GM18517 (cell line): ENCODE results near the gene TEX29.

Source experiments
- ATAC-seq: cut with Tn5 transposase; IDR thresholded peaks from one replicate; pipeline ENCODE4 v1.9.1; 2021; ENCODE audit warnings: mild to moderate bottlenecking, moderate library complexity; ENCODE audit not compliant: unreplicated experiment

Gene TEX29

GRCh38 chr13:111319998-111320911 lies at the start of gene TEX29:
TSS of gene TEX29 (plus strand) at chr13:111320642. CDS start at chr13:111320891, 249 bp downstream.
- no peak for ATAC-seq

GRCh38 chr13:111270765-111271698 lies 49.4 kb upstream of the TEX29 start:
- no peak for ATAC-seq

- no peak for ATAC-seq
Observed at GRCh38 chr13:111272117-111272516, 48.3 kb upstream of the TEX29 start.

GRCh38 chr13:111275382-111275781 lies 45.1 kb upstream of the TEX29 start:
- no peak for ATAC-seq

- no peak for ATAC-seq
Observed at GRCh38 chr13:111275995-111276618, 44.3 kb upstream of the TEX29 start.

GRCh38 chr13:111278258-111278657 lies 42.2 kb upstream of the TEX29 start:
- no peak for ATAC-seq

GRCh38 chr13:111278743-111279652 lies 41.4 kb upstream of the TEX29 start:
- ATAC-seq = no peak

- no peak for ATAC-seq
Observed at GRCh38 chr13:111280226-111280625, 40.2 kb upstream of the TEX29 start.

GRCh38 chr13:111280681-111281585 lies 39.5 kb upstream of the TEX29 start:
- no peak for ATAC-seq

GRCh38 chr13:111281751-111282311 lies 38.6 kb upstream of the TEX29 start:
- ATAC-seq = no peak

- no peak for ATAC-seq
Observed at GRCh38 chr13:111282425-111282824, 38.0 kb upstream of the TEX29 start.

GRCh38 chr13:111282997-111283396 lies 37.4 kb upstream of the TEX29 start:
- no peak for ATAC-seq

- ATAC-seq = no peak
Observed at GRCh38 chr13:111283457-111283856, 37.0 kb upstream of the TEX29 start.

GRCh38 chr13:111283991-111284390 lies 36.5 kb upstream of the TEX29 start:
- no peak for ATAC-seq

- no peak for ATAC-seq
Observed at GRCh38 chr13:111284565-111284964, 35.9 kb upstream of the TEX29 start.

GRCh38 chr13:111286162-111286561 lies 34.3 kb upstream of the TEX29 start:
- ATAC-seq = no peak

GRCh38 chr13:111286749-111287148 lies 33.7 kb upstream of the TEX29 start:
- ATAC-seq = no peak

- ATAC-seq = no peak
Observed at GRCh38 chr13:111287201-111287600, 33.2 kb upstream of the TEX29 start.

- no peak for ATAC-seq
Observed at GRCh38 chr13:111288276-111288675, 32.2 kb upstream of the TEX29 start.
